GM21423 (cell line): ENCODE data around the gene PUM2.

ENCODE experiments used
- ATAC-seq: cut with Tn5 transposase; IDR thresholded peaks from one replicate; pipeline ENCODE4 v1.9.1; 2021; ENCODE audit warnings: mild to moderate bottlenecking, moderate library complexity; ENCODE audit not compliant: unreplicated experiment

Gene PUM2

DNA sequence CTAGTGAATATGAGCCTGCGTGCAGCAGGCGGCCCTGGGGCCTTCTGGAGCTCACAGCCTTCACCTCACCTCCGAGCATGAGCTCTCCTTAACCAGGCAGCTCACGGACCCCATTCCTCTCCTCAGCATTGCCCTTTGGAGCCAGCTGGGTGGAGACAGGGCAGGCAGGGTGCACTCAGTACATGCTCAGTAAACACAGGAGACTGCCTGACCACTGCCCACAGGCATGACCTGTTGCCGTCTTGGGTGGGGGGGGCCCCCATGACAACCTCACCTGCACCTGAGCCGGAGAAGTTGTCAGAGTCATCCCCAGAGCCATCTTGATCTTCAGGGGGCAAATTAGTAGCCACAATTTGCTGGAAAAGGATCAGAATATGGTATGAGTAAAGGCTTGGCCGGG, 145.6 kb downstream of the PUM2 start:
- ATAC-seq: no peak

DNA sequence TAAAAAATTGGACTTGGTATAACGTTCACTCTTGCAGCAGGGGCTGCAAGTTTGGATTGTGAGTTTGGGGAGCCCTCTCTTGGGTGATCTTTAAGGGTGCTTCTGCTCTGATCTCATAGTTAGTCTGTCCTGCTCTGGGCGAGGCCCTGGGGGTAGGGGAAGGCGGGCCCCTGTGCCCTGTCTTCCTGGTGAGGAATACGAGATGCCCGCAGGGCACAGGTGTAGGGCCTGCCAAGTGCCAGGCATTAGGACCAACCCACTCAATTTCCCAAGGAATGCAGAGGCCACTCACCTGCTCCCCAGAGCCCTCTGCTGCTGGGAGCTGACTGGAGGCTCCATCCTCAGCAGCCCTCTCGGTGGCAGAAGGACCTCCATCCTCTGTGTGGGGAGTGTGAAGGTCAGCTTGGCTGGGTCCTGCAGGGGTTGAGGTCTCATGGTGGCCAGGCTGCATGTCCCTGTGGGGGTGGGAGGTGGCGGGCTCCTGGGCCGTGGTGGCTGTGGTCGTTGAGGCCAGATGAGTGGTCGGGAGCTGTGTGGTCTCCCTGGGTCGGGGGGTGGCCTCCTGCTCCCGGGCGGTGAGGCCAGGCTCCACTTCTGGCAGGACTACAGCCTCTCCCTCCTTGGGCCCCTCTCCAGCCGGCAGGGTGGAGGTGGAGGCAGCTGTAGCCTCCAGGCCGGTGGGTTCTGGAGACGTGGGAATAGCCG, 147.0 kb downstream of the PUM2 start:
- no peak for ATAC-seq

DNA sequence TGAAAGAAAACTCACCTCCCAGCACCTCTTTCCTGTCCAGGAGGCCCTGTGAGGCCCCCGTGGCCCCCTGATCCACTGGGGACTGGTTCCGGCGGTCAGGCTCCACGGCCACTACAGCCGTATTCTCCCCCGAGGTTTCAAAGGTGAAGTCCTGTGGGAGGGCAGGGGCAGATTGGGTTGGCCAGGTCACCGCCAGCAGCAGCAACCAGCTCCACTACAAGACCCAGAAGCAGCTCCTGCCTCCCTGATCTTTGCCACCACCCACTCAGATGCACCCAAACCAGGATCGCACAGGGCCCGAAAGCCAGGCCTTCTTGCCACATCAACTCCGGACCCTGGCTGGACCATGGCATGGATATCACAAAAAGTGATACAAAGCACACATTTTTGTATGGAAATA, 147.6 kb downstream of the PUM2 start:
- no peak for ATAC-seq

DNA sequence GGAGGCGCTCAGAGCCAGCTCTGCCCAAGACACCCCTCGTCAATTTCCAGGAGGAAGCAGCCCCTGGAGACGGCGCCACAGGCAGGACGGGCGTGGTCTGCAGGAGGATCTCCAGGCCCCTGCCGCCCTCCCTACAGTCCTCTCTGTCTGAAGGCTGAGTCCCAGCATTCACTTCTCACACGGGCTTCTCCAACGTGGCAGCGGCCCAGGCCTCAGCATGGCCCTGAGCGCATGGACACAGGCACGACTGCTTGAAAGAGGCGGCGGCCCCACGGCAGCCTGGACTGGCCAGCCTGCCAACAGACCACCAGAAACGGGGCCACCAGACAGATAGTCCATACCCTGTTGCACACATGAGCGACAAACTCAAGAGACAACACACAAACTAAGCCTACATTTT, 149.0 kb downstream of the PUM2 start:
- ATAC-seq: no peak

DNA sequence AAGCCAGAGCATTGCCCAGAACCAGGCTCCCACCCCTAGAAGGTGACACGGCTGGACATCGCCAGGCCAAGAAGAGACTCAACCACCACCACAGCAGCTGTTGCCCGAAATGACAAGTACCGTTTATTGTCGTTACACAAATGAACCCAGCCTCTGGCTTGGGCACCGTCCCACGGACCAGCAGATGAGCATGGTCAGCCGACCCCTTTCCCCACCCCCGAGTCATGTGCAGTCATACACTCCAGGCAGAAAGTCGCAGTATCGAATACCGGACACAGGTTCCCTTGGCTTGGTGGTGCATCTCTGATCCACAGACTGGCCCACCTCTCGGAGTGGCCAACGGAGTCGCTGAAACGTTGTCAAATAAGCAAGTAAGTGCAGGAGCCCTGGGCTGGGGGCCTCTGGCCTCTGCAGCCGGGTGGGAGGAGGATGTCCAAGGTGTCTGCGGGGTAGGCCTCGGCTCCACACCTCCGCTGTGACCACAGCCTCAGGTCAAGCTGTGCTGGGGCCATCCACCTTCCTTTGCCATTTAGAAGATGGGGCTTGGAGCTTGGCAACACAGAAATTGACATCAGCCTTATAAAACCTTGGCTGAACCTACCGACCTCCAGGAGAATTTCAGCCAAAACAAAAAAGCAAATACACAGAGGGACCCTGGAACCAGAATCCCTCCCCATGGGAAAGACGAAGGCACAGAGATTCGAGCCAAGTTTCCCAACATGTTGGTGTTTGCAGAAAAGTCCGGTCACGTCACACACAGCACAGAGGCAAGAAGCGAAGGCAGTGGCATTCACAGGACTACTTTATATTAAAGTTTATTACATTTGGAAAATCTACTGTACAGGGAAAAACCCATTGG, 149.7 kb downstream of the PUM2 start:
- ATAC-seq: no peak

DNA sequence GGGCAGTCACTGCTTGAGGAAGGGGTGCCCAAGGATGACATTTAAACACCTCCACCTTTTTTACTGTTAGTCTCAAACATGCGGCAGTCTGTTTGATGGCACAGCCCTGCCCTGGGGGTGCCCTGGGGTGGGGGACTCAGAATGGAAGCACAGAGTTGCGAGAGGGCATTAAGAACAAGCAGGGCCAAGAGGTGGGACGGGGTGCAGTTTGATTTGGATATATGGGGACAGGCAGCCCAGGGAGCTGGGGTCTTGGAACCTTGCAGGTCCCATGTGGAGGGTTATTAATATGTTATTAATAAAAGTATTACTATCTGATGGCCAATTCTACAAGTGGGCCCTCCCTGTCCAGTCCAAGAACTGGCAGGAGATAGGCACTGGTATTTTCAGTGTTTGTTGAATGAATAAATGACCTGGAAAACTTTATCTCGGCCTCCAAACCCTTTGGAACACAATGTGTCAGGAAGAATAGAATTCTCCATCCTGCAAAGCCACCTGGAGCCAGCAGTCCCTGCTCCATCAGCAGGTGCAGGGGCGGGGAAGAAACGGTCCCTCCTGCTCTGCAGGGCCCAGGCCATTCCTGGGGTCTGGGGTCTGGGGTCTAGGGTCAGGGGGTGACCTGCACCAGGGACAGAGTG, 150.9 kb downstream of the PUM2 start:
- ATAC-seq: no peak

DNA sequence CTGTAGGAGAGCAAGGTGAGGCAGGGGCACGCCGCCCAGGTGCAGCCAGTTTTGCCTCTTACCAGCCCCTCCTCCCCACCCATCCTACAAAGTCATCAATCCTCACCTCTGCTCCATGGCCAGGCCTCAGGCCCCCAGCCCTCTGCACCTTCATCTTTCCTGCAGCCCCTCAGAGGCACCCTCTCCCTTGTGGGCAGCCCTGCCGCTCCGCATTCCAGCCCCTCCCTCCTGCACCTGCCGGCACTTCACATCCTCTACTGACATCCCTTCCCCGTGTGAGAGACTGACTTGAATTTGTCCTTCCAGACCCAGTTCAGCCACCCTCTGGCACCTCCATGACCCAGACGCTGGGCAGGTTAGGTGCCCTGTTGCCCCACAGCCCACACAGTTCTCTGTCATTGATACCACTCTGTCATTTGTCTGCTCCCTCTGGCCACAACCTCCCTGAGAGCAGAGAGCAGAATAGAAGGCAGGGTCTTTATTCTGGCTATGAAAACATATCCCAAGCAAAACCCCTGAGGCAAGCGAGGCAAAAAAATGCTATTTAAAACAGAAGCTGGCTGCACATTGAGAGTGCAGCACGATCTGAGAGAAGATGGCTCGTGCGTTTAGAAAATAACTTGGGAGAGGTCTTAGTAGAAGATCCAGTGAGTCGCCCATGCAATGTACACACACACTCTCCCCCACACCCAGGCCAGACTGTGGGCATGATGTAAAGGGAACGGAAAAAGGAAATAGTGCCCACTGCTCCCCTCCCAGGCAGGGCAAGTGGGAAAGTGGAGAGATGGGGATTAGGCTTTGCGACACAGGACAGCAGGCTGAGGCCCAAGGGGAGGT, 151.6 kb downstream of the PUM2 start:
- ATAC-seq: no peak
